Measurements from ENCODE around the gene MTMR8. TPM values are rescaled to one million over a fixed set of nuclear protein-coding genes. Genes with fewer than 3 reads are reported as not detected.

The MTMR8 gene
- total and polyA plus RNA-seq, 4 donors = 3.0 to 6.0 (median 4.0) TPM

- ATAC-seq (ENCODE audit: low FRiP score) (no peak), DNase-seq (no peak)
- intact Hi-C loops (cut with DNase I) = no loop called here
- no peaks in the 10 kb centered on the region for H3K4me1 ChIP-seq (ENCODE audit: control insufficient read depth in 1 of 2, insufficient read depth in 2 of 2, low read length in 2 of 2)
- no peak overlapping the region for H3K27ac ChIP-seq (ENCODE audit: low read depth in 1 of 2, low read length in 2 of 2)
- no peak overlapping the region for H3K4me3 ChIP-seq (ENCODE audit: low read length in 2 of 2)
- H3K9me3 ChIP-seq (ENCODE audit: control insufficient read depth, low read length) = no peaks in the 10 kb centered on the region
- WGBS, 2 donors = 57 to 87% methylated on average over 1 of the region's 1 CpG
- no peaks in the 10 kb centered on the region for H3K27me3 ChIP-seq (ENCODE audit: control insufficient read depth in 1 of 2, insufficient read depth in 2 of 2, low read length in 1 of 2)
- peaks cover 0 to 2% of the 10 kb centered on the region in 2 donors for H3K36me3 ChIP-seq (ENCODE audit: control insufficient read depth in 1 of 2, insufficient read depth in 2 of 2, low read length in 1 of 2)
Observed at GRCh38 chrX:64342811-64343210, 52.4 kb downstream of the MTMR8 start.

DNA sequence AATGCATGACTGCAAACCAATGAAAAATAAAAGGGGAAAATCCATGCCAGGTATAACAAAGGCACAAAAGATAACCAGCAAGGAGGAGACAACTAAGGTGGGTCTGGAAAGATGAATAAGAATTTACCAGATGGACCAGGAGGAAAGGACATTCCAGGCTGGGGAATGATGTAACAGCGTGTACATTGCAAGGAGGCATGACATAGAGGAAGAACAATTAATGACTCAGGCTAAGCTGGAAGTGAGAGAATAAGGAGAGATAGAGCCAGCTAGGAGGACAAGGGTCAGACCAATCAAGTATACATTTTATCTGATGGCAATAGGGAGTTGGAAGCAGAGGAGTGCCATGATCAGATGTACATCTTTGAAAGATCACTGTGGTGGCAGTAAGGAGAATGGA lies 57.0 kb downstream of the MTMR8 start:
- H3K9me3 ChIP-seq (ENCODE audit: control insufficient read depth, low read length) = no peaks in the 10 kb centered on the region
- ATAC-seq (ENCODE audit: low FRiP score) = no peak
- H3K4me1 ChIP-seq (ENCODE audit: control insufficient read depth in 1 of 2, insufficient read depth in 2 of 2, low read length in 2 of 2) = no peaks in the 10 kb centered on the region
- intact Hi-C loops (cut with DNase I) = no loop called here
- H3K36me3 ChIP-seq (ENCODE audit: control insufficient read depth in 1 of 2, insufficient read depth in 2 of 2, low read length in 1 of 2) = no peaks in the 10 kb centered on the region
- no peak overlapping the region for H3K4me3 ChIP-seq (ENCODE audit: low read length in 2 of 2)
- no peaks in the 10 kb centered on the region for H3K27me3 ChIP-seq (ENCODE audit: control insufficient read depth in 1 of 2, insufficient read depth in 2 of 2, low read length in 1 of 2)
- no peak for DNase-seq
- no peak overlapping the region for H3K27ac ChIP-seq (ENCODE audit: low read depth in 1 of 2, low read length in 2 of 2)
- 83 to 95% methylated on average over 1 of the region's 1 CpG for WGBS, 2 donors

- ATAC-seq (ENCODE audit: low FRiP score) (no peak), DNase-seq (no peak)
- Histone ChIP-seq H3K36me3 (ENCODE audit: control insufficient read depth in 1 of 2, insufficient read depth in 2 of 2, low read length in 1 of 2) (no peaks in the 10 kb centered on the region), H3K27ac (ENCODE audit: low read depth in 1 of 2, low read length in 2 of 2) (no peak overlapping the region), H3K27me3 (ENCODE audit: control insufficient read depth in 1 of 2, insufficient read depth in 2 of 2, low read length in 1 of 2) (no peaks in the 10 kb centered on the region), H3K9me3 (ENCODE audit: control insufficient read depth, low read length) (no peaks in the 10 kb centered on the region), H3K4me1 (ENCODE audit: control insufficient read depth in 1 of 2, insufficient read depth in 2 of 2, low read length in 2 of 2) (no peaks in the 10 kb centered on the region), H3K4me3 (ENCODE audit: low read length in 2 of 2) (no peak overlapping the region)
- 50 to 87% methylated on average over 3 of the region's 3 CpGs for WGBS, 2 donors
- intact Hi-C loops (cut with DNase I) = no loop called here
Observed at GRCh38 chrX:64334467-64334866, 60.8 kb downstream of the MTMR8 start.

- Histone ChIP-seq H3K27me3 (ENCODE audit: control insufficient read depth in 1 of 2, insufficient read depth in 2 of 2, low read length in 1 of 2) (no peaks in the 10 kb centered on the region), H3K36me3 (ENCODE audit: control insufficient read depth in 1 of 2, insufficient read depth in 2 of 2, low read length in 1 of 2) (no peaks in the 10 kb centered on the region), H3K4me1 (ENCODE audit: control insufficient read depth in 1 of 2, insufficient read depth in 2 of 2, low read length in 2 of 2) (no peaks in the 10 kb centered on the region), H3K4me3 (ENCODE audit: low read length in 2 of 2) (no peak overlapping the region), H3K27ac (ENCODE audit: low read depth in 1 of 2, low read length in 2 of 2) (no peak overlapping the region), H3K9me3 (ENCODE audit: control insufficient read depth, low read length) (no peaks in the 10 kb centered on the region)
- no peak for DNase-seq
- ATAC-seq (ENCODE audit: low FRiP score) = no peak
- intact Hi-C loops (cut with DNase I) = no loop called here
Observed at GRCh38 chrX:64330284-64330683, 65.0 kb downstream of the MTMR8 start.

DNA sequence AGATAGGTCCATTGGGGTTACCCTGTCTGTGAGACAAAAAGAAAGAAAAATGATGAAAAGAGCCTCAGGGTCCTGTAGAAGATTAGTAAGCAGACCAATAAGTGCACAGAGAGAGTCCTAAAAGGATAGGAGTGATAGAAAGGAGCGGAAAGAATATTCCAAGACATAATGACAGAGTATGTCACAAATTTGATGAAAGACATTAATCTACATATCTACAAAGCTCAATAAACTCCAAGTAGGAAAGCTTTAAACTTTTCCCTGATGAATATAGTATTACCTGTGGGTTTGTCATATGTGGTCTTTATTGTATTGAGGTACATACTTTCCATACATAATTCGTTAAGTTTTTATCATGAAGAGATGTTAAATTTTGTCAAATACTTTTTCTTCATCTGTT lies 73.7 kb downstream of the MTMR8 start:
- Histone ChIP-seq H3K27ac (ENCODE audit: low read depth in 1 of 2, low read length in 2 of 2) (no peak overlapping the region), H3K27me3 (ENCODE audit: control insufficient read depth in 1 of 2, insufficient read depth in 2 of 2, low read length in 1 of 2) (no peaks in the 10 kb centered on the region), H3K4me3 (ENCODE audit: low read length in 2 of 2) (no peak overlapping the region), H3K4me1 (ENCODE audit: control insufficient read depth in 1 of 2, insufficient read depth in 2 of 2, low read length in 2 of 2) (no peaks in the 10 kb centered on the region), H3K36me3 (ENCODE audit: control insufficient read depth in 1 of 2, insufficient read depth in 2 of 2, low read length in 1 of 2) (peaks cover 2 to 4% of the 10 kb centered on the region in 2 donors), H3K9me3 (ENCODE audit: control insufficient read depth, low read length) (peaks cover 5% of the 10 kb centered on the region)
- 84 to 96% methylated on average over 2 of the region's 2 CpGs for WGBS, 2 donors
- ATAC-seq (ENCODE audit: low FRiP score) = no peak
- no peak for DNase-seq
- intact Hi-C loops (cut with DNase I) = no loop called here

GRCh38 chrX:64313624-64314023 lies 81.6 kb downstream of the MTMR8 start:
- Histone ChIP-seq H3K27me3 (ENCODE audit: control insufficient read depth in 1 of 2, insufficient read depth in 2 of 2, low read length in 1 of 2) (no peaks in the 10 kb centered on the region), H3K36me3 (ENCODE audit: control insufficient read depth in 1 of 2, insufficient read depth in 2 of 2, low read length in 1 of 2) (no peaks in the 10 kb centered on the region), H3K4me3 (ENCODE audit: low read length in 2 of 2) (no peak overlapping the region), H3K9me3 (ENCODE audit: control insufficient read depth, low read length) (peaks cover 3% of the 10 kb centered on the region), H3K27ac (ENCODE audit: low read depth in 1 of 2, low read length in 2 of 2) (no peak overlapping the region), H3K4me1 (ENCODE audit: control insufficient read depth in 1 of 2, insufficient read depth in 2 of 2, low read length in 2 of 2) (no peaks in the 10 kb centered on the region)
- ATAC-seq (ENCODE audit: low FRiP score) = no peak
- intact Hi-C loops (cut with DNase I) = no loop called here
- 54 to 89% methylated on average over 1 of the region's 1 CpG for WGBS, 2 donors
- no peak for DNase-seq

DNA sequence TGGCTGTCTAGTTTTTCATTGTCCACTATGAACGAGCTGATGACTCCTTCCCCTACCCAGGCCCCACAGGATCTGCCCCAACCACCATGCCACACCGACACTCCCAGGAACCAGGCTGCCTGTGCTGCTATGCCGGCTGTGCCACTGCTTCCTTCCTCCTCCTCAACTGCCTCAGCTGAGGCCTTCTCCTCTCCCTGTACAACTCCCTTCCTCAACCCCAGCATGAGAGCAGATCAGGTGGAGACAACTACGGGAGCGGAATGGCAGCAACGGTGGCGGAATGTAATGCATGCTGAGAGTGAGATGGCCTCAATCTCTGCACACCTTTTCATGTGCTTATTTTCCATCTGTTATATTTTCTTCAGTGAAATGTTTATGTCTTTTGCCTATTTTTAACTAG lies 88.5 kb downstream of the MTMR8 start:
- Histone ChIP-seq H3K4me1 (ENCODE audit: control insufficient read depth in 1 of 2, insufficient read depth in 2 of 2, low read length in 2 of 2) (no peaks in the 10 kb centered on the region), H3K9me3 (ENCODE audit: control insufficient read depth, low read length) (peaks cover 7% of the 10 kb centered on the region), H3K27ac (ENCODE audit: low read depth in 1 of 2, low read length in 2 of 2) (no peak overlapping the region), H3K27me3 (ENCODE audit: control insufficient read depth in 1 of 2, insufficient read depth in 2 of 2, low read length in 1 of 2) (no peaks in the 10 kb centered on the region), H3K36me3 (ENCODE audit: control insufficient read depth in 1 of 2, insufficient read depth in 2 of 2, low read length in 1 of 2) (no peaks in the 10 kb centered on the region), H3K4me3 (ENCODE audit: low read length in 2 of 2) (no peak overlapping the region)
- intact Hi-C loops (cut with DNase I) = no loop called here
- DNase-seq = no peak
- WGBS, 2 donors = 88 to 95% methylated on average over 7 of the region's 7 CpGs
- no peak for ATAC-seq (ENCODE audit: low FRiP score)

DNA sequence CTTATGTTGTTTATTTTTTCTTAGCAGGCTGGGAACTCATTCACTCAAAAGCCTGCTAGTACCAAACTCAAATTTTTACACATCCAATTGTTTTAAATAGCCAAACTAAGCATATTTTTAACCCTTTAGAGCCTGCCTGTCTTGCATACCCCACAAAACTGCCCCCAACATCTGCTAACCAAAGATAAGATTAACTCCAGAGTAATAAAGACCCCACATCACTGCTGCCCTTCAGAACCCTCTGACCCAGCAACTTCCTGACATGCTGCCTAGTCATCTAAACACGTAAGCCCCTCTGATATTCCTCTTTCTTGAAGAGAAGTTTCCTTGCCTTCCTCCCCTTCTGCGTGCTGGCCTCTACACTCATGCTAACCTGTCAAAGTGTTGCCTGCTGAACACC lies 104.1 kb downstream of the MTMR8 start:
- no peaks in the 10 kb centered on the region for H3K36me3 ChIP-seq (ENCODE audit: control insufficient read depth in 1 of 2, insufficient read depth in 2 of 2, low read length in 1 of 2)
- WGBS, 2 donors = 44 to 76% methylated on average over 2 of the region's 2 CpGs

DNA sequence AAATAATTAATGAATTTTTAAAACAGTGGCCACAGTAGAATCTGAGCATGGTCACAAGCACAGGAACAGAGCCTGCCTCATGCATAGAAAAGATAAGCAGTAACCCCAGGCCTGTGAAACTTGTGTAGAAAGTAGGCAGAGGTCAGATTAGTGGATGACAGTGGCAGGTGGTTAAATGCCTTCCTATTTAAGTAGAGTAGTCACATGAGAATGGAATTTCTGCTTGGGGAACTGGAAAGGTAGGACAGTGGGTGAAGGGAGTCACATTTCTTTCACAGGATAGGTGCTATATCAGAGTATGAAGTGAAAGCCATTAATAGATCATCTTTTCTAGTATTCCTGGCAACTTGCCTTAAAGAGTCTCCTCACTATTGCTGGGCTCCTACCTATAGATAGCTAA lies 130.0 kb downstream of the MTMR8 start:
- Histone ChIP-seq H3K27ac (ENCODE audit: low read depth in 1 of 2, low read length in 2 of 2) (no peak overlapping the region), H3K4me3 (ENCODE audit: low read length in 2 of 2) (no peak overlapping the region), H3K9me3 (ENCODE audit: control insufficient read depth, low read length) (no peaks in the 10 kb centered on the region), H3K36me3 (ENCODE audit: control insufficient read depth in 1 of 2, insufficient read depth in 2 of 2, low read length in 1 of 2) (no peaks in the 10 kb centered on the region), H3K27me3 (ENCODE audit: control insufficient read depth in 1 of 2, insufficient read depth in 2 of 2, low read length in 1 of 2) (no peaks in the 10 kb centered on the region), H3K4me1 (ENCODE audit: control insufficient read depth in 1 of 2, insufficient read depth in 2 of 2, low read length in 2 of 2) (no peaks in the 10 kb centered on the region)
- DNase-seq (no peak), ATAC-seq (ENCODE audit: low FRiP score) (no peak)
- intact Hi-C loops (cut with DNase I) = no loop called here

More for the DNA sequence above, 104.1 kb downstream of the MTMR8 start:
- H3K27ac ChIP-seq (ENCODE audit: low read depth in 1 of 2, low read length in 2 of 2) = no peak overlapping the region
- intact Hi-C loops (cut with DNase I) = no loop called here
- no peaks in the 10 kb centered on the region for H3K9me3 ChIP-seq (ENCODE audit: control insufficient read depth, low read length)
- H3K4me3 ChIP-seq (ENCODE audit: low read length in 2 of 2) = no peak overlapping the region
- H3K4me1 ChIP-seq (ENCODE audit: control insufficient read depth in 1 of 2, insufficient read depth in 2 of 2, low read length in 2 of 2) = no peaks in the 10 kb centered on the region
- no peak for ATAC-seq (ENCODE audit: low FRiP score)
- no peak for DNase-seq
- no peaks in the 10 kb centered on the region for H3K27me3 ChIP-seq (ENCODE audit: control insufficient read depth in 1 of 2, insufficient read depth in 2 of 2, low read length in 1 of 2)
